ENCODE results near the gene DACH1.

The DACH1 gene

DNA sequence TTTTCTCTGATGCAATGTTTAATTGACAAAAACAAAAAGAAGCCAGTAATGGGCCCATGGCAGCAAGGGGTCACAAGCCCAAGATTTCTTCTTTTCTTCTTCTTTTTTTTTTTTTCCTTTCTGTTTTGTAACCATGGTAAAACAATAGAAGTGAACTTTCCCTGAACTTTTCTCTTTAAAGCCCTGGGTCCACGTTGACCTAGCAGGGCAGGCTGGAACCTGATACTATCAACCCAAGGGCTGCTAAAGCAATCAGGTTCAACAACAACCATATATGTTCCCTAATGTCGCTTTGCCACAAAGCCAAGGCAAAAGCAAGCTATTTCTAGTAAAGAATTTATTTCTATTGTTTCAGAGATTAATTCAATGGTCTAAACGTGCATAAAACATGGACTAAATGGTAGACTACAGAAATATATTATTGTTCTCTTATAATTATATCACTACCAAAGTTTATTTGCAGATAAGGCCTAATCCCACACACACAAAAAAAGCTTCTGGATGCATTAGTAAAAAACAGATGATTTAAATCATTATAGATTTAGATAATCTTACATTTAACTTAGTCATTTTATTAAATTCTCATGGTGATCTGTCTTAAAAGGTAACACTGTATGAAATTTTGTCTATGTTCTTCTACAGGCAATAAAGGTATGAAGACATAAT, 153.9 kb downstream of the DACH1 start:
- Mint-ChIP-seq H3K36me3 (no peaks in the 10 kb centered on the region), H3K9me3 (no peaks in the 10 kb centered on the region), H3K27ac (no peak overlapping the region), H3K4me1 (no peaks in the 10 kb centered on the region), H3K27me3 (no peaks in the 10 kb centered on the region), H3K4me3 (no peak overlapping the region)
- ATAC-seq (ENCODE audit: low read depth) (no peak), DNase-seq (ENCODE audit: low spot score in 2 of 2) (no peak)

DNA sequence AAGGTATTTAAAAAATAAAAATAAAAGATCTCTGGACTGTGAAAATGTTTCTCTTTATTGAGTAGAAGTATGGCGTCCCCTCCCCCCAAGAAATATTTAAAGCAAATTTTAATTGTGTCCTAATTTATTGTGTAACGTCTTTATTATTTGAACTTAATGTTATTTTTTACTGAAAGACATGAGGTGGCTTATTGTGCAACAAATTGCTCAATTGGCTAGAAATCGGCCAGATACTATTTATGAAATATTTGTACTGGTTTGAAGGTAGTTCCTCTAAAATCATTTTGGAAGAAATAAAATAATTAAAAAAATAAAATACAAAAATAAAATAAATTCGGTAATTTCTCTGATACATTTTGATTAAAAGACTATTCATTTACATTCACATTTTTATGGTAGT, 162.3 kb downstream of the DACH1 start:
- H3K9me3 Mint-ChIP-seq: peaks cover 3% of the 10 kb centered on the region

DNA sequence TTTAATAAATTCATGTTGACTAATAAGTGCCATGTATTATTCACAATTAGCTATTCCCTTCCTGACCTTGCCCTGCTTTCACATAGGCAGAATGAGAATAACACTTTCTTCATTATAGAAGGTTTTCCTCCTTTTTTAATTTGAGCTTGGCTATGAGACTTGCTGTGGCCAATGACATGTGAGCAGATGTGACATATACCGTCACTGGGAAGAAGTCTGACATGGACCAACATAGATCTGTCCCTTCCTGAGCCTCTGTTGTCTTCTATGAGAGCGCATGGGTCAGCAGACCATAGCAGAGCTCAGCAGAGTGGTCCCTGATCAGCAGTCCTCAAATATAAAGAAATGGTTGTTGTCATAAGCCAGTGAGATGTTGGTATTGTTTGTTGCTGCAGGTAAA, 163.9 kb downstream of the DACH1 start:
- no peak for DNase-seq (ENCODE audit: low spot score in 2 of 2)
- H3K27me3 Mint-ChIP-seq: no peaks in the 10 kb centered on the region
- H3K36me3 Mint-ChIP-seq: no peaks in the 10 kb centered on the region
- ATAC-seq (ENCODE audit: low read depth): no peak
- no peak overlapping the region for H3K4me3 Mint-ChIP-seq
- H3K9me3 Mint-ChIP-seq: peaks cover 3% of the 10 kb centered on the region
- no peak overlapping the region for H3K27ac Mint-ChIP-seq
- no peaks in the 10 kb centered on the region for H3K4me1 Mint-ChIP-seq

More for the DNA sequence above, 162.3 kb downstream of the DACH1 start:
- Mint-ChIP-seq H3K4me3 (no peak overlapping the region), H3K27me3 (no peaks in the 10 kb centered on the region), H3K36me3 (no peaks in the 10 kb centered on the region), H3K27ac (no peak overlapping the region), H3K4me1 (no peaks in the 10 kb centered on the region)
- DNase-seq (ENCODE audit: low spot score in 2 of 2) (no peak), ATAC-seq (ENCODE audit: low read depth) (no peak)

DNA sequence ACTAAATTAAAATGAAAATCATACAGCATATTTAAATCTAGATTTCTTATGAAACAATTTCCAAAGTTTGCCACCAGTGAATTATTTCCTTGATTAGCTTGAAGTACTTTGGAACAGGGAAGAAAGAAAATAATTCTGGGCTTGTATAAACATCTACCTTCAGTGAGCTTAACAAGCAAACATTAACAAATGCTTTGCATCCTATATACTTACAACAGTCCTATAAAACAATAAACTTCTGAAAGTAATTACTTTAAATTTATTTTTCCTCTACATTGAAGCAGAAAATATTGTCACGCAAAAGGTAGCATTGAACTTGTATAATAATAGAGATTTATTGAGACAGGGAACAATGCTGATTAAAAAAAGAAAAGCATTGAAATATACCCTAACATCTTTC, 164.8 kb downstream of the DACH1 start:
- no peaks in the 10 kb centered on the region for H3K4me1 Mint-ChIP-seq

DNA sequence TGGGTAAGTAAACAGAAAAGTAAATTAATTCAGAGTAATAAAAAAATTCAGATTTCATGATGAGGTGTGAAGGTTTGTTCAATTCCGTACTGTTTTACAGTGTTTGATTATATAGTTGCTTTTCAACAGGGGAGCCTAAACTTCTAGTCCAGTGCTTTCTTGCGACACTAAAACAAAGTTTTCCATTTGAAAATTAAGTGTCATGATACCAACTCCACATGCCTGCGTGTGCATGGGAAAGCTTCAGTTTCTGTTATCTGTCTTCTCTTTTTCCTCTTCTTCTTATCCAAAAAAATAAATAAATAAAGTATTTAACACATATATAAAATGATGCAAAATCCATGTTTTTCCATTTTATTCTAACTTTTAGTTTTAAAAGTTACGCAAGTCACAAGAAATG, 165.3 kb downstream of the DACH1 start:
- H3K27me3 Mint-ChIP-seq: no peaks in the 10 kb centered on the region
- H3K27ac Mint-ChIP-seq: no peak overlapping the region
- no peaks in the 10 kb centered on the region for H3K4me1 Mint-ChIP-seq
- H3K36me3 Mint-ChIP-seq: no peaks in the 10 kb centered on the region
- DNase-seq (ENCODE audit: low spot score in 2 of 2) (no peak), ATAC-seq (ENCODE audit: low read depth) (no peak)
- H3K9me3 Mint-ChIP-seq: peaks cover 4% of the 10 kb centered on the region
- H3K4me3 Mint-ChIP-seq: no peak overlapping the region

More for the DNA sequence above, 164.8 kb downstream of the DACH1 start:
- Mint-ChIP-seq H3K4me3 (no peak overlapping the region), H3K36me3 (no peaks in the 10 kb centered on the region), H3K27me3 (no peaks in the 10 kb centered on the region), H3K27ac (no peak overlapping the region), H3K9me3 (peaks cover 3% of the 10 kb centered on the region)
- DNase-seq (ENCODE audit: low spot score in 2 of 2) (no peak), ATAC-seq (ENCODE audit: low read depth) (no peak)

DNA sequence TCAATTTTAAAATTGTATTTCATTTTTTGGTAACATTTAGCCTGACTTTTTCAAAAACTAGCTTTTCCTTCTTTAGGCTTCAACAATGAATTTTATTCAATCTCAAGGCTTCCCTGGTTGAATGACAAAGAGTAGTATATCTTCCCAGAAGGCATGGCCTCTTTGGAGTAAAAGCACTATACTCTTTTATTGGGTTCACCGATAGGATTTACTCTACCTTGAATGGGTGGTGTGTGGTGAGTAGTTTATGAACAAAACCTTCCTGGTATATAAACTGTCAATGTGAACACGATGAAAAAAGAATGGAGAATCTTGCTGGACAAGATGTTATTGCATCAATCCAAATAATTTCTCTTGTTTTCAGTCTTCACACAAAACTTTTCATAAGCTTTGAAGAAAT, 167.7 kb downstream of the DACH1 start:
- Mint-ChIP-seq H3K9me3 (peaks cover 1% of the 10 kb centered on the region), H3K4me1 (no peaks in the 10 kb centered on the region), H3K27ac (no peak overlapping the region), H3K36me3 (no peaks in the 10 kb centered on the region), H3K27me3 (no peaks in the 10 kb centered on the region), H3K4me3 (no peak overlapping the region)
- no peak for DNase-seq (ENCODE audit: low spot score in 2 of 2)
- no peak for ATAC-seq (ENCODE audit: low read depth)

DNA sequence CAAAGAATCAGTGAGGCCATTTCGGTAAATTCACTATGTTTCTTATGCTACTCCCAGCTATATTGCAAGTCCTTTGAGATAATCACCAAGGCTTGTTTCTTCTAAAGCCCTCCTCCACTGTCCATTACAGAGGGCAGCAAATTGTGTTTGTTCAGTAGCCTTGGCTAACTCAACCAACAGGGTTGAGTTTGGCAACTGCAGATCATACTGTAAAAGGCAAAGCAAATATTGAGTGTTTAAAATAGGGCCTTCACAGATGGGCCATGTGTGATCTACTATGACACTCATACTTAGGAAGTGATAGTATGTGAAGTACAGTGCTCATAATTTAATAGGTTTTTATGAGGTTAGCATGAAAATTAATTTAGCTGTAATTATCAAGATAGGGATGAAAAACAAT, 171.3 kb downstream of the DACH1 start:
- Mint-ChIP-seq H3K27me3 (no peaks in the 10 kb centered on the region), H3K36me3 (no peaks in the 10 kb centered on the region), H3K4me1 (no peaks in the 10 kb centered on the region), H3K9me3 (peaks cover 3% of the 10 kb centered on the region), H3K4me3 (no peak overlapping the region), H3K27ac (no peak overlapping the region)
- no peak for DNase-seq (ENCODE audit: low spot score in 2 of 2)
- ATAC-seq (ENCODE audit: low read depth): no peak

DNA sequence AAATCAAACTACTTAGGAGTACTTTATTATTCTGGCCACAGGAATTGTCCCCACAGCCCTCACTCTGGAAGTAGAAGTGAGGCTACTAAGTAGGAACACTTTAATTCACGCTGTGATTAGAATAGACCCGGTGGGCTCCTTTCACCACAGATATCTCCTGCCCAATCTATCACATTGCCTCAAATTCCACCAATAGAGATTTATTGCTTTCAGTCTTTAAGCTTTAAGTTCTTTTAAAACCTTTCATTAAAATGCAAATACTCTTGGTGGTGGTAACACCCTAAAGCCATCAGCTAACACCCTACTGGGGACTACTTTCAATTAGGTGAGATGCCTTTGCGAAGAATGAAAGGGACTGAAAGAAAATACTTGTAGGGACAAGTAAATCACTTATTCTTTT, 181.9 kb downstream of the DACH1 start:
- H3K4me1 Mint-ChIP-seq: no peaks in the 10 kb centered on the region
- H3K36me3 Mint-ChIP-seq: no peaks in the 10 kb centered on the region
- no peak for DNase-seq (ENCODE audit: low spot score in 2 of 2)
- no peak overlapping the region for H3K4me3 Mint-ChIP-seq
- no peak overlapping the region for H3K27ac Mint-ChIP-seq
- peaks cover 1% of the 10 kb centered on the region for H3K9me3 Mint-ChIP-seq
- H3K27me3 Mint-ChIP-seq: no peaks in the 10 kb centered on the region
- ATAC-seq (ENCODE audit: low read depth): no peak

DNA sequence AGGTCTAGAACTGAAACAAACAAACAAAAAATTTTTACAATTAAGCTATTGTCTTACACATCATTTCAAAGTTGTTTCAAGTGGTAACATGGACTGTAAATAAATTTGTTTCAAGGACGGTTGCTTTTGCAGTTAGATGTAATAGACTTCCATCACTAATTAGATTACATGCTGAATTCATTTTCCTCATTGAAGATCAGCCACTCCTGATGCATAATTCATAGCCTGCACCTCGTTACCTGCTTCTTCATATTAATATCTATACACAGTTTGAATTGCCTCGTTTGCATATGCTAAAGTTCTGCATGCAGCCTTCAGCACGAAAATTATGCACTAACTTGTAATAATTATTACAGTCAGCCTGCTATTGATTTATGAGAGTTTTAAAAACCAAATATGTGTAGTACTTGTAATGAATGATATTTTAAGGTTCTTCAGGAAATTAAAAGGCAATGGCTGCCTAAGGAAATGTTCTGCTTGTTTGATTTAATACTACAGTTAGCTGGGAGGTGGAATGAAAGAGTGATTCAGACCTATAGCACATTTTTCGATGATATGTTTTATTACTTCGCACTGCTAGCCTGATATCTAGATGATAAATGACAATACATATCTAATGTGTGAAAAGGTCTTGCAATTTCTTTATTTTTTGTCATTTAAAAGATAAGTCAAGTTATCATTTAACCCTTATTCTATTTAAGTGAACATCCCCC, 184.9 kb downstream of the DACH1 start:
- H3K9me3 Mint-ChIP-seq: peaks cover 5% of the 10 kb centered on the region
- DNase-seq (ENCODE audit: low spot score in 2 of 2) (no peak), ATAC-seq (ENCODE audit: low read depth) (no peak)
- H3K27me3 Mint-ChIP-seq: no peaks in the 10 kb centered on the region
- no peak overlapping the region for H3K4me3 Mint-ChIP-seq
- no peaks in the 10 kb centered on the region for H3K36me3 Mint-ChIP-seq
- H3K4me1 Mint-ChIP-seq: no peaks in the 10 kb centered on the region
- no peak overlapping the region for H3K27ac Mint-ChIP-seq

DNA sequence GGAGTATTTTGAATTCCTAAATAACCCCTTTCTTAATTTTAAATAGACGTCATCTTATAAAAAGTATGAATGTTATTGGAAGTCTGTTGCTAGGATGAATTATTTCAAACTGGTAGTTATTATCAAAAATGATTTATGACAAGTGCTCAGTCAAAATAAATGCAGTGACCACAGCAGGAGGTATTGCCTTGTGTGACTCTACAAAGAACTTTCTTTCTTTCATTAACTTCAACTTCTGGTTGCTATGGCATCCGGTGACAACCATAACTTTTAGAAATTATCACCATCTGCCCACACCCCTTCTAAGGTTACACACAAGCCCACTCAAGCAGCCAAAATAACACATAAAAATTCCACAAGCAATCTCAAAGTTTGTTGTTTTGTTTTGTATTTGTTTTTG, 189.9 kb downstream of the DACH1 start:
- H3K4me1 Mint-ChIP-seq: no peaks in the 10 kb centered on the region
- no peaks in the 10 kb centered on the region for H3K36me3 Mint-ChIP-seq
- DNase-seq (ENCODE audit: low spot score in 2 of 2) (no peak), ATAC-seq (ENCODE audit: low read depth) (no peak)
- H3K27me3 Mint-ChIP-seq: no peaks in the 10 kb centered on the region
- peaks cover 3% of the 10 kb centered on the region for H3K9me3 Mint-ChIP-seq
- H3K4me3 Mint-ChIP-seq: no peak overlapping the region
- no peak overlapping the region for H3K27ac Mint-ChIP-seq

DNA sequence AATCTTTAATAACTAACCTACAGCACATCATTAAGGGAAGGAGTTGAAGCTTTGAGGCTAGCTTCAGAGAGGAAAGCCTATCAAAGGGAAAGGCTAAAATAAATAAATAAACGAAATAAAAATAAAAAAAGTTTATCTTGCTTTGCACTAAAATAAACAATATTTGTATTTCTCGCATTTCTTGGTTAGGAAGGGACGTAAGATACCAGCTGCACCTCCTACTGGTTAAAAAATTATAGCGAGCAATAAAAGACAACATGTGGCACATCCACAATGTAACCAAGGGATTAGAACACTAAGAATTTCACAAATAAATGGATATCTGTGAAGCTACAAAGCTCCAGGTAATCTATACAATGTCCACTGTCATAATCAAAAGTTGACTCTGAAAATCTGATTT, 194.5 kb downstream of the DACH1 start:
- H3K4me1 Mint-ChIP-seq: no peaks in the 10 kb centered on the region
- ATAC-seq (ENCODE audit: low read depth): no peak
- H3K27ac Mint-ChIP-seq: no peak overlapping the region
- H3K9me3 Mint-ChIP-seq: no peaks in the 10 kb centered on the region
- DNase-seq (ENCODE audit: low spot score in 2 of 2): no peak
- H3K27me3 Mint-ChIP-seq: no peaks in the 10 kb centered on the region
- H3K36me3 Mint-ChIP-seq: no peaks in the 10 kb centered on the region
- no peak overlapping the region for H3K4me3 Mint-ChIP-seq

DNA sequence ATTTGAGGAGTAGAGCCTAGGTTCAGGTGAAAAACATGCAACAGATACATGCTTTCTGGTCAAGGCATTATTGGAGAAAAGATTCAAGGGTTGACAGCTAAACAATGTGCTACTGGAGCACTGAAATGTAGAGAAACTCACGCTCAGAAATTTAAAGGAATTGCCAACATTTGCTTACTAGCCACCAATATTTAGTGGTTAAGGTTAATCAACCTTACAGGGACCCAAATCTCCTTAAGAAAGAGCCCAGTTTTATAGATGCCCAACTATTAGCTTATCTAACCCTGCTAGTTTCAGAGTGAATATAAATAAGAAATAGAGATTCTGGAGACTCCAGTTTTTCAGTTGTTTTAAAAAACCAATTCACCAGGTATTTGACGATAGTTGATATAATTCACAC, 203.6 kb downstream of the DACH1 start:
- Mint-ChIP-seq H3K4me3 (no peak overlapping the region), H3K27ac (no peak overlapping the region), H3K4me1 (no peaks in the 10 kb centered on the region), H3K36me3 (no peaks in the 10 kb centered on the region), H3K27me3 (no peaks in the 10 kb centered on the region), H3K9me3 (no peaks in the 10 kb centered on the region)
- DNase-seq (ENCODE audit: low spot score in 2 of 2) (no peak), ATAC-seq (ENCODE audit: low read depth) (no peak)

DNA sequence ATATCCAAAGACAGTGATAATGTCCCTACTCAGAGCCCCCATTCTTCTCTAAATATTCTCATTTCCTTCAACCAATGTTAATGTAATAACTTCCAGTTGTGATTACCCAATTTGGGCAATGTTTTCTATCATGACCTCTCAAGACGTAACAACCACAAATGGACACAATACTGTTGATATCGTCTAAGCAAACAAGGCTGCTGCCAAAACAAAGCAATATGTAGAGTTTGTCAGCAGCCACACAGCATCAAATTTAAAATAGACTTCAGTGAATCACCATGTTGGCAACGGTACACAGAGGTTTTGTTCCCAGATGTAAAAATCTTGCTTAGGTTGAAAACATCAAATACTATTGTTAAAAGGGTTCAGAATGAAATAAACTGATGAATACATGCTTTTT, 205.1 kb downstream of the DACH1 start:
- DNase-seq (ENCODE audit: low spot score in 2 of 2) (no peak), ATAC-seq (ENCODE audit: low read depth) (no peak)
- Mint-ChIP-seq H3K36me3 (no peaks in the 10 kb centered on the region), H3K27me3 (no peaks in the 10 kb centered on the region), H3K4me3 (no peak overlapping the region), H3K4me1 (no peaks in the 10 kb centered on the region), H3K27ac (no peak overlapping the region), H3K9me3 (no peaks in the 10 kb centered on the region)

DNA sequence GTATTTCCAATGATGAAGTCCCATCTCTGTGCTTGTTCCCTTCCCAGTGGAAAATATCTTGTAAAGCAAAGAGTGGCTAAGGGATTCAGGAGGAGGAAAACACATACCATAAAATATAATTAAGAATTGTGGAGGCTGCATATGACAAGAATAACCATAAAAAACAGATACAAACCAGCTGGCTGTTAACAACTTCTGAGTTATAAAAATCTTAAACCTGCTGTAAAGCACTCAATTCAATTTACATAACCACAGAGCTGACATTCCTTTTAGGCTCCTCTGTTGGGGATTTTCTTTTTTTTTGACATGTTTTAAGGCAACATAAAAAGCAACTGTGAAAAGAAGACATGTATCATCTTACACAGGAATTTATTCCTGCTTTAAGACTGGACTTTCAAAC, 207.6 kb downstream of the DACH1 start:
- no peak for ATAC-seq (ENCODE audit: low read depth)
- Mint-ChIP-seq H3K27ac (no peak overlapping the region), H3K27me3 (no peaks in the 10 kb centered on the region), H3K4me1 (no peaks in the 10 kb centered on the region), H3K36me3 (no peaks in the 10 kb centered on the region), H3K9me3 (peaks cover 2% of the 10 kb centered on the region), H3K4me3 (no peak overlapping the region)
- DNase-seq (ENCODE audit: low spot score in 2 of 2): no peak

DNA sequence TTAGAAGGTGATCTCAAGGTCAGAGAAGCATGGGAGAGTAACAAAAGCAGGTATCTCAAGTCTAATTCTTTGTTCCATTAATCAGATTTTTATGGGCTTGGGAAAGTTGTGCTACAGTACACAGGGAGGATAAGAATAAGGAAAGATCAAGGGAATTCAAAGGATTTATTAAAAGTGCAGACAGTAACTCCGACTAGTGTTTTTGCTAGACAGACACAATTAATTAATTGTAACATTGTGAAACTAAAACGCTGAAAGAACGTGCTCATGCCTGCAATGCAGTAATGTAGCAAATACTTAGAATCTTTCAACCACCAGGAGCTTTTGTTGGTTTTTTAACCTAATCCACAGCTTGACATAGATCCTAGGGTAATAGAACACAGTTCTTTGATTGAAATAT, 221.5 kb downstream of the DACH1 start:
- Mint-ChIP-seq H3K4me1 (no peaks in the 10 kb centered on the region), H3K36me3 (no peaks in the 10 kb centered on the region), H3K9me3 (no peaks in the 10 kb centered on the region), H3K4me3 (no peak overlapping the region), H3K27me3 (no peaks in the 10 kb centered on the region), H3K27ac (no peak overlapping the region)
- ATAC-seq (ENCODE audit: low read depth): no peak
- no peak for DNase-seq (ENCODE audit: low spot score in 2 of 2)

Data from memory B cell (primary cell).